Muscle layer of duodenum (tissue), 2 donors: Measurements from ENCODE around the gene INO80.
"Not testable (repeated sequence)": the region's sequence is repeated elsewhere in the genome, so short reads cannot be mapped to it uniquely, and the experiment has no call there.

Source experiments
- H3K27ac ChIP-seq: one replicate; pipeline ENCODE4 v1.7.0; 2013; ENCODE audit warnings: mild to moderate bottlenecking, low read length
- H3K27me3 ChIP-seq: one replicate; pipeline ENCODE4 v1.7.0; 2013; ENCODE audit warnings: low read depth, mild to moderate bottlenecking, control low read depth, low read length
- H3K36me3 ChIP-seq, 2 donors: one replicate each; pipeline ENCODE4 v1.7.0; 2013; ENCODE audit warnings: low read length in 2 of 2, control low read depth in 1 of 2, mild to moderate bottlenecking in 1 of 2; ENCODE audit not compliant: insufficient read depth in 2 of 2, control insufficient read depth in 1 of 2
- H3K4me1 ChIP-seq, 2 donors: one replicate each; pipeline ENCODE4 v1.7.0; 2013; ENCODE audit warnings: low read length in 2 of 2, mild to moderate bottlenecking in 2 of 2, control low read depth in 1 of 2, moderate library complexity in 1 of 2; ENCODE audit not compliant: insufficient read depth in 2 of 2, control insufficient read depth in 1 of 2
- H3K4me3 ChIP-seq, 2 donors: one replicate each; pipeline ENCODE4 v1.7.0; 2013; ENCODE audit warnings: low read length in 2 of 2, low read depth in 1 of 2, mild to moderate bottlenecking in 1 of 2
- H3K9me3 ChIP-seq, 2 donors: one replicate each; pipeline ENCODE4 v1.7.0; 2013; ENCODE audit warnings: low read length in 2 of 2, control low read depth in 1 of 2, mild to moderate bottlenecking in 1 of 2; ENCODE audit not compliant: control insufficient read depth in 1 of 2
- donor health status: healthy.

Gene INO80

GRCh38 chr15:41139112-41139511, 23.0 kb upstream of the INO80 start:
- H3K9me3 ChIP-seq, H3K4me1 ChIP-seq, H3K27me3 ChIP-seq, H3K36me3 ChIP-seq, H3K4me3 ChIP-seq, H3K27ac ChIP-seq: not testable (repeated sequence)

- not testable (repeated sequence) for H3K9me3 ChIP-seq, H3K27me3 ChIP-seq, H3K27ac ChIP-seq, H3K4me3 ChIP-seq, H3K36me3 ChIP-seq, H3K4me1 ChIP-seq
Observed at GRCh38 chr15:41135580-41135979, 19.5 kb upstream of the INO80 start.

DNA sequence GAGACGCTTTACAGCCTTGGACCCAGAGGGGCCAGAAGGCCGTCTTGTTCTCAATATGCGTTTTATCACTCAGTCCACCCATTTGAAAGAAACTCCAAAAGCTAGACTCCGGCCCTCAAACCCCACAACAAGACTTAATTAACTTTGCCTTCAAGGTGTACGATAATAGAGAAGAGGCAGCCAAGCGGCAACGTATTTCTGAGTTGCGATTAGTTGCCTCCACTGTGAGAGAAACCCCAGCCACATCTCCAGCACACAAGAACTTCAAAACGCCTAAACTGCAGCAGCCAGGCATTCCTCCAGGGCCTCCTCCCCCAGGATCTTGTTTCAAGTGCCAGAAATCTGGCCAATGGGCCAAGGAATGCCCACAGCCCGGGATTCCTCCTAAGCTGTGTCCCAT, 17.4 kb upstream of the INO80 start:
- no peaks in the 10 kb centered on the region for H3K27me3 ChIP-seq
- H3K9me3 ChIP-seq, result peaks cover 0 to 6% of the 10 kb centered on the region in 2 donors
- no peak overlapping the region for H3K27ac ChIP-seq
- no peak overlapping the region for H3K4me3 ChIP-seq
- H3K36me3 ChIP-seq, result no peaks in the 10 kb centered on the region
- H3K4me1 ChIP-seq, result no peaks in the 10 kb centered on the region

GRCh38 chr15:41132094-41132493, 16.0 kb upstream of the INO80 start:
- not testable (repeated sequence) for H3K27me3 ChIP-seq, H3K36me3 ChIP-seq, H3K4me3 ChIP-seq, H3K4me1 ChIP-seq, H3K9me3 ChIP-seq, H3K27ac ChIP-seq

DNA sequence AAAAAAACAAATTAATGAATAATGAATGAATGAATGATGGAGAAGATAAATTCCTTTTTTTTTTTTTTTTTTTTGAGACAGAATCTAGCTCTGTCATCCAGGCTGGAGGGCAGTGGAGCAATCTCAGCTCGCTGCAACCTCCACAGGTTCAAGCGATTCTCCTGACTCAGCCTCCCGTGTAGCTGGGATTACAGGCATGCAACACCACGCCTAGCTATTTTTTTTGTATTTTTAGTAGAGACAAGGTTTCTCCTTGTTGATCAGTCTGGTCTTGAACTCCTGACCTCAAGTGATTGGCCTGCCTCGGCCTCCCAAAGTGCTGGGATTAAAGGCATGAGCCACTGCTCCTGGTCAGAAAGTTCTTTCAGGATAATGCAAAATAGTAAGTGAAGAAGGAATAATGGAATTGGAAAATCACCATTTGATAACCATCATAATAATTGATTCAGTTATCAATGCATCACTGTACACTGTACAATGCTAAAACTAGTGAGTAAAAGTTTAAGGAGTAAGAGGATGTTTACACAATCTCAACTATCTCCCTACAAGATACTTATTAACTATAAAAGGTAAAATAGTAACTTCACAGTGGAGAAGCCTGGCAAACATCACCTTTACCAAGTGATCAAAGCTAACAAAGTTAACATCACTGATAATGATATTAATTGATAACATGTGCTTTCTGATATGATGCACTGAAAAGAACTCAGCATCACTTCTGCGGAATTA, 12.3 kb upstream of the INO80 start:
- H3K36me3 ChIP-seq, result no peaks in the 10 kb centered on the region
- no peak overlapping the region for H3K27ac ChIP-seq
- no peaks in the 10 kb centered on the region for H3K4me1 ChIP-seq
- H3K27me3 ChIP-seq, result no peaks in the 10 kb centered on the region
- peaks cover 0 to 6% of the 10 kb centered on the region in 2 donors for H3K9me3 ChIP-seq
- no peak overlapping the region for H3K4me3 ChIP-seq

DNA sequence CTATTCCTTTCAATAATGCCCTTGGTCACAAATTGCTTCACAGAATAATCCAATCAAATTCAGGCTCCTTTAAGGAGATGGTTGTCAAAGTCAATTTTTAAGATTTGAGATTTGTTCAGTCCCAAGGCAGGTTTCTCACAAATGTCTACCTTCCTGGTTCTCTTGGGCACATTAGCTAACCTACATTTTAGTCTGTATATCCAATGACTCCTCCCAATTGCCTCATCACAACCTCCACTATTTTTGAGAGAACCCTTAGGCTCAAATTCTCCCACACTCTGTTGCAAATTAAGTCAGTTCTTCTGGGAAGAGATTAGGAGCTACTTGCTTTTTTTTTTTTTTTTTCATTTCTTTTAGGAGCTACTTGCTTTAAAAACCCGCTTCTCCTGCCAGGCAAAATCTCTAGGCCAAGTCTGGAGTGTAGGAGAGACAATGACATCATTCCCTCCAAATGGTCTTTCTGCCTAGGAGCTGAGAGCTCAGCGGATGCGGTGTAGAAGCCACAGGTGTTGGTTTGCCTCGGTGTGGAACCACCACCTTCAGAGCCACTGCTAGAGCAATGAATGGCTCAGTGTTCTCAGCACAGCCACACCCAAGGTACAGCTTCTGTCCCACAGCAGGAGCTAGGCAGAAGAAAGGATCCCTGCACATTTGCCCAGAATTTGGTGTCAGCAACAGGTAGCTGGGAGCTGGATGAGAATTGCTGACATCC, 10.0 kb upstream of the INO80 start:
- H3K36me3 ChIP-seq, result no peaks in the 10 kb centered on the region
- no peaks in the 10 kb centered on the region for H3K27me3 ChIP-seq
- H3K4me3 ChIP-seq, result no peak overlapping the region
- no peaks in the 10 kb centered on the region for H3K4me1 ChIP-seq
- H3K9me3 ChIP-seq, result peaks cover 0 to 6% of the 10 kb centered on the region in 2 donors
- no peak overlapping the region for H3K27ac ChIP-seq

DNA sequence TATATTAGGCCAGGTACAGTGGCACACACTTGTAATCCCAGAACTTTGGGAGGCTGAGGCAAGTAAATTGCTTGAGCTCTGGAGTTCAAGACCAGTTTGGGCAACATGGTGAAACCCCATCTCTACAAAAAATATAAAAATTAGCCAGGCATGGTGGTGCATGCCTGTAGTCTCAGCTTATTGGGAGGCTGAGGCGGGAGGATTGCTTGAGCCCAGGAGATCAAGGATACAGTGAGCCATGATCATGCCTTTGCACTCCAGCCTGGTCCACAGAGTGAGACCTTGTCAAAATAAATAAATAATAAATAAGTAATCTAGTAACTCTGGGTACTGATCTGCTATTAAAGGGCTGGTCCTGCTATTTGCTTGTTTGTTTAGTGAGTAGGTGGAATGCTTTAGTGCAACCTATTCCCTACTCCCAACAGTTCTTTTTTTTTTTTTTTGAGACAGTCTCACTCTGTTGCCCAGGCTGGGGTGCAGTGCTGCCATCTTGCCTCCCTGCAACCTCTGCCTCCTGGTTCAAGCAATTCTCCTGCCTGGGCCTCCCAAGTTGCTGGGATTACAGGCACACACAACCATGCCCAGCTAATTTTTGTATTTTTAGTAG, 9.1 kb upstream of the INO80 start:
- Histone ChIP-seq H3K4me3 (no peak overlapping the region), H3K27ac (no peak overlapping the region), H3K9me3 (peaks cover 0 to 2% of the 10 kb centered on the region in 2 donors), H3K36me3 (no peaks in the 10 kb centered on the region), H3K27me3 (no peaks in the 10 kb centered on the region), H3K4me1 (no peaks in the 10 kb centered on the region)

DNA sequence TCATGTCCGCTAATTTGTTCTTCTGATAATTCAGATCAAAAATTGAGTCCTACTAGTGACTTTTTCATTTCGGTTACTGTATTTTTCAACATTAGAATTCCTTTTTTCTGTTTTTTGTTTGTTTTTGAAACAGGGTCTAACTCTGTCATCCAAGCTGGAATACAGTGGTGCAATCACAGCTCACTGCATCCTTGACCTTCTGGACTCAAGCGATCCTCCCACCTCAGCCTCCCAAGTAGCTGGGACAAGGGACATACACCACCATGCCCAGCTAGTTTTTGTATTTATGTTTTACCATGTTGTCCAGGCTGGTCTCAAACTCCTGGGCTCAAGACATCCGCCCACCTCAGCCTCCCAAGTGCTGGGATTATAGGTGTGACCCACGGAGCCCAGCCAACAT, 8.0 kb upstream of the INO80 start:
- no peaks in the 10 kb centered on the region for H3K9me3 ChIP-seq
- H3K4me3 ChIP-seq, result no peak overlapping the region
- no peak overlapping the region for H3K27ac ChIP-seq
- H3K36me3 ChIP-seq, result no peaks in the 10 kb centered on the region
- H3K27me3 ChIP-seq, result no peaks in the 10 kb centered on the region
- no peaks in the 10 kb centered on the region for H3K4me1 ChIP-seq

DNA sequence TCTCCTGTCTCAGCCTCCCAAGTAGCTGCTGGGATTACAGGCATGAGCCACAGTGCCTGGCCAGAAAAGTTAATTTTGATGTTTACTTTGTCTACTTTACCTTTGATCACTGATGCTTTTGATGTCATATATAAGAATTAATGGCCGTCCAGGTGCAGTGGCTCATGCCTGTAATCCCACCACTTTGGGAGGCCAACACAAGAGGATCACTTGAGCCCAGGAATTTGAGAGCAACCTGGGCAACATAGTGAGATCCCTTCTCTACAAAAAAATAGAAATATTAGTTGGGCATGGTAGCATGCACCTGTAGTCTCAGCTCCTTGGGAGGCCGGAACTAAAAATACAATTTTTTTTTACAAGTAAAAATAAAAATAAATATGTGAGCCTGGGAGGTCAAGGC, 6.8 kb upstream of the INO80 start:
- H3K4me3 ChIP-seq, result no peak overlapping the region
- no peak overlapping the region for H3K27ac ChIP-seq
- no peaks in the 10 kb centered on the region for H3K9me3 ChIP-seq
- H3K36me3 ChIP-seq, result no peaks in the 10 kb centered on the region
- no peaks in the 10 kb centered on the region for H3K4me1 ChIP-seq
- no peaks in the 10 kb centered on the region for H3K27me3 ChIP-seq

GRCh38 chr15:41121951-41122350, 5.9 kb upstream of the INO80 start:
- Histone ChIP-seq H3K4me3 (no peak overlapping the region), H3K4me1 (no peaks in the 10 kb centered on the region), H3K9me3 (no peaks in the 10 kb centered on the region), H3K27me3 (no peaks in the 10 kb centered on the region), H3K27ac (no peak overlapping the region), H3K36me3 (no peaks in the 10 kb centered on the region)

DNA sequence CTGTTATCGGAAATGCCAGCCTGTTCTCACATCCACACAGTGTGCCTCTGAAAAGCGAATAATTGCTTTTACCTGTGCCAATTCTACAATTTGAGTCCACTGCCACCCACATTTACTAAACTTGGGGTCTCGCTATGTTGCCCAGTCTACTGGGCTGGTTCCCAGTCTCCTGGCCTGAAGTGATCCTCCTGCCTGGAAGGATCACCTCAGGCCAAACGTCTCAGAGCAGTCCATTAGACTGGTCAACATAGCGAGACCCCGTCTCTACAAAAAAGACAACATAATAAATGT, 827 bp upstream of the INO80 start:
- H3K4me3 ChIP-seq, result peak overlapping the region; percentile 75 to 83
- no peaks in the 10 kb centered on the region for H3K9me3 ChIP-seq
- H3K36me3 ChIP-seq, result peaks cover 0 to 5% of the 10 kb centered on the region in 2 donors
- no peaks in the 10 kb centered on the region for H3K27me3 ChIP-seq
- peaks cover 0 to 7% of the 10 kb centered on the region in 2 donors for H3K4me1 ChIP-seq
- H3K27ac ChIP-seq, result peak overlapping the region; percentile 97
